Cardiac muscle cell (in vitro differentiated cells and primary cell): ENCODE data around the gene ALG9. TPM values are rescaled to one million over a fixed set of nuclear protein-coding genes. Genes with fewer than 3 reads are reported as not detected.

Source experiments
- DNase-seq, 2 donors: peaks; one replicate each; pipeline versions ENCODE4 v3.0.0 to v3.0.0-alpha.2; 2010 to 2017; ENCODE audit warnings: low read depth in 1 of 2, low spot score in 1 of 2
- H3K27ac ChIP-seq: fragments of 200-600 bp; sonication (generic); 2 replicates; pipeline ENCODE4 v1.5.1; 2016
- H3K27me3 ChIP-seq: fragments of 200-600 bp; sonication (generic); 2 replicates; pipeline ENCODE4 v1.6.0; 2016; ENCODE audit warnings: control low read depth
- H3K36me3 ChIP-seq: fragments of 200-600 bp; sonication (generic); 2 replicates; pipeline ENCODE4 v1.5.1; 2016; ENCODE audit warnings: control low read depth
- H3K4me1 ChIP-seq: fragments of 200-600 bp; sonication (generic); 2 replicates; pipeline ENCODE4 v1.8.1; 2017; ENCODE audit warnings: low read depth, mild to moderate bottlenecking, mixed run types
- H3K4me3 ChIP-seq: fragments of 200-600 bp; sonication (generic); 2 replicates; pipeline ENCODE4 v1.5.1; 2016; ENCODE audit warnings: mild to moderate bottlenecking
- H3K9me3 ChIP-seq: fragments of 200-600 bp; sonication (generic); 2 replicates; pipeline ENCODE4 v1.5.1; 2017; ENCODE audit warnings: low read depth, mild to moderate bottlenecking, control low read depth
- CTCF ChIP-seq: IDR thresholded peaks from 2 replicates; pipeline ENCODE4 v1.5.1; 2012; ENCODE audit warnings: low read depth, mild to moderate bottlenecking, low read length
- polyA plus RNA-seq: library from polyadenylated mRNA; unstranded; fragments of >200 nt; fragmentation: Nextera tagmentation; extraction: Ambion mirVana; gene quantifications from 2 replicates; pipeline ENCODE4 v1.2.1, GENCODE V29; 2016
- total RNA-seq: library from RNA; depleted of rRNA; stranded (reverse); fragments of >200 nt; gene quantifications from 2 replicates; pipeline ENCODE4 v1.2.3, GENCODE V29; 2016

ALG9 gene
- total and polyA plus RNA-seq, 2 experiments from 2014 or later: 32.8 to 49.9 TPM

DNA sequence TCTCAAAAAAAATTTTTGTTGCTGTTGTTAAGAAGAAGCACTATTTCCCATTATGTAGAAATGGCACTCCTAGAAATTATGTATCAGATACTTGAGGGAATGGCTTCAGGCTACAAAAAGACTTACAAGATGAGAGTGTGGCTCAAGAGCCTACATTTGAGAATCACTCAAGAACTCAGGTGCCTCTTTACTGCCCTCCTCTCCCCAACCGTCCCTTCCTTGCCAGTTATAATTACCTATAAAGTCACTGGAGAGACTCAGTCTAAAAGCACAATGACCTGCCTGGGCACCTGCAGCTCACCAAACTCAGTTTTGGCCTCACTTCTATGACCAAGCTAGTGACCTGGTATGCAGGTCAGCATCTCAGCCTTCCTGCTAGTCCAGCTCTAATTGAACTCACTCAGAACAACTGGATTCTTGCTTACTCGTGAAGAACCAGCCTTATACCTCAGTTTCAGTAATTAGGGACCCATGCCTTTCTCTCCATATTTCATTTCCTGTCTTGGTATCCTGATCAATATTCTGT, 63.3 kb downstream of the ALG9 start:
- H3K36me3 ChIP-seq: peaks cover 12% of the 10 kb centered on the region
- peak overlapping the region; percentile 81 for H3K27ac ChIP-seq

GRCh38 chr11:111807076-111807475, 64.3 kb downstream of the ALG9 start:
- no peak for DNase-seq
- TF ChIP-seq CTCF: no peak
- Histone ChIP-seq H3K4me1 (peaks cover 11% of the 10 kb centered on the region), H3K4me3 (no peak overlapping the region), H3K9me3 (no peaks in the 10 kb centered on the region), H3K27ac (no peak overlapping the region), H3K27me3 (no peaks in the 10 kb centered on the region), H3K36me3 (peaks cover 15% of the 10 kb centered on the region)

More for the DNA sequence above, 63.3 kb downstream of the ALG9 start:
- no peak for DNase-seq
- no peak for TF ChIP-seq CTCF
- peaks cover 11% of the 10 kb centered on the region for H3K4me1 ChIP-seq
- no peaks in the 10 kb centered on the region for H3K27me3 ChIP-seq
- no peaks in the 10 kb centered on the region for H3K9me3 ChIP-seq
- H3K4me3 ChIP-seq: no peak overlapping the region

DNA sequence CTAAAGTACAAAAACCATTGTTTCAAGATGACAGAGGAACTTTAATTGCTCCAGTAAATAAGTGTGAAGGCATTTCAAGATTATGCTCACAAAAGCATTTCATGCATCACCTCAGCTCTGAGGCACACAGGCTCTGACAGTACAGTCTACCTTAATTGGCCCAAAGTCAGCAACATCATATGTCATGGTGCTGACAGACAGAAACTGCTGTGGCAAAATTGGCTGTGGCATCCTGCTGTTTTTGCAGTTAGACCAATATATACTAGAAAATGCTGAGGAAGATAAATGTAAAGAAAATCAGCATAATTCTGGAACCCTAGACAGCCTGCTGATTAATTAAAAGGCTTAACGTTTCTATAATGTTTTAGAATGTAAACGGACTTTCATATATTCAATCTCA, 70.2 kb downstream of the ALG9 start:
- DNase-seq: no peak
- H3K9me3 ChIP-seq: no peaks in the 10 kb centered on the region
- H3K27me3 ChIP-seq: no peaks in the 10 kb centered on the region
- H3K4me1 ChIP-seq: no peaks in the 10 kb centered on the region
- H3K27ac ChIP-seq: no peak overlapping the region
- no peak for TF ChIP-seq CTCF
- H3K36me3 ChIP-seq: peaks cover 17% of the 10 kb centered on the region
- no peak overlapping the region for H3K4me3 ChIP-seq

GRCh38 chr11:111798279-111798678, 73.1 kb downstream of the ALG9 start:
- peaks cover 6% of the 10 kb centered on the region for H3K36me3 ChIP-seq
- DNase-seq: no peak
- no peak for TF ChIP-seq CTCF
- H3K4me1 ChIP-seq: no peaks in the 10 kb centered on the region
- H3K27me3 ChIP-seq: no peaks in the 10 kb centered on the region
- H3K4me3 ChIP-seq: no peak overlapping the region
- no peaks in the 10 kb centered on the region for H3K9me3 ChIP-seq
- H3K27ac ChIP-seq: no peak overlapping the region

DNA sequence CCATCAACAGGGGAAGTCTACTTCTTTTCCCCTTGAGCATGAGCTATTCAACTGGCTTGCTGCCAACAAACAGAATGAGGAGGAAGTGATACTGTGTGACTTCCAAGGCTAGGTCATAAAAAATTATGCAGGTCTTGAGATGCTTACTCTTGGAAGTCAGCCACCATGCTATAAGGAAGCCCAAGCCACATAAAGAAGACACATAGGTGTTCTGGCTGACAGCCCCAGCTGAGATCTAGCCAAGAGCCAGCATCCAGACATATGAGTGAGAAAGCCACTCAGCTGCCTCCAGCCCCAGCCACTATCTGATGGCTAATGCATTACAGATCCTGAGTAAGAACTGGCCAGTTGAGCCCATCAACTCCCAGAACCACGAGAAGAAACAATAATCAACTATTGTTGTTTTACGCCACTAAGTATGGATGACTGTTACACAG, 74.2 kb downstream of the ALG9 start:
- Histone ChIP-seq H3K36me3 (peaks cover 3% of the 10 kb centered on the region), H3K27me3 (no peaks in the 10 kb centered on the region), H3K4me3 (no peak overlapping the region), H3K27ac (no peak overlapping the region), H3K9me3 (no peaks in the 10 kb centered on the region), H3K4me1 (no peaks in the 10 kb centered on the region)
- peak in 1 of 2 donors; percentile 54 for DNase-seq
- no peak for TF ChIP-seq CTCF
